HCT116 (cell line): ENCODE results near the gene CFD. TPM values are rescaled to one million over a fixed set of nuclear protein-coding genes. Genes with fewer than 3 reads are reported as not detected.

Experiments used
- ATAC-seq: fragments of 200-7000 bp; cut with Tn5 transposase; 2 replicates; pipeline ENCODE4 v1.9.1; 2020; ENCODE audit warnings: mild to moderate bottlenecking, moderate library complexity
- BruUV-seq: library from RNA; stranded (reverse); fragments of 400-500 nt; replicated peaks from 2 replicates; lab custom pipeline; 2021; lab: Mats Ljungman, UMichigan
- CTCF ChIA-PET: fragments of 300-600 bp; sonication (Branson Sonifier 250); formaldehyde crosslinking; loops from one replicate; lab custom pipeline; 2021; ENCODE audit warnings: antibody characterized with exemption; lab: Charles Lee
- POLR2A ChIA-PET: fragments of 300-600, 350-600 bp; sonication (Branson Sonifier 250); formaldehyde crosslinking; loops from one replicate; lab custom pipeline; 2021; ENCODE audit warnings: antibody characterized with exemption; lab: Charles Lee
- RAD21 ChIA-PET, 2 experiments: fragments of 300-600 bp; sonication (Branson Sonifier 250); formaldehyde crosslinking; loops; one replicate each; lab custom pipeline; 2023; ENCODE audit warnings: low total read pairs in 2 of 2; ENCODE audit not compliant: uncharacterized antibody in 2 of 2, unreplicated experiment in 2 of 2, low non-redundant PET in 1 of 2; lab: Charles Lee
- DNase-seq: peaks from one replicate; pipeline ENCODE4 v3.0.0-alpha.2; 2010; ENCODE audit warnings: low read depth, low spot score
- H2AFZ ChIP-seq: fragments of 200-600 bp; shearing (Covaris generic), sonication (generic); 2 replicates; pipeline ENCODE4 v1.6.1; 2017; ENCODE audit warnings: low read depth, mixed run types, mixed read lengths, antibody characterized with exemption, low read length; ENCODE audit not compliant: poor library complexity, severe bottlenecking
- H3K27ac ChIP-seq: 2 replicates; pipeline ENCODE4 v1.5.1; 2012; ENCODE audit warnings: low read depth, low read length
- H3K27me3 ChIP-seq: fragments of 200-600 bp; sonication (generic); 2 replicates; pipeline ENCODE4 v1.6.1; 2016; ENCODE audit warnings: mixed run types, low read length, mixed read lengths; ENCODE audit not compliant: insufficient read depth
- H3K36me3 ChIP-seq, 2 experiments: fragments of 200-500 bp in 1 of 2; fragments of 200-600 bp in 1 of 2; sonication (Bioruptor generic) in 1 of 2; sonication (generic) in 1 of 2; 2 replicates each; pipeline versions ENCODE4 v1.5.1 to v1.6.1; 2014 to 2016; ENCODE audit warnings: low read length in 2 of 2, inconsistent platforms in 1 of 2, mixed read lengths in 1 of 2, mixed run types in 1 of 2; ENCODE audit not compliant: insufficient read depth in 2 of 2, control insufficient read depth in 1 of 2
- H3K4me1 ChIP-seq, 2 experiments: fragments of 200-600 bp in 1 of 2; sonication (generic) in 1 of 2; 2 replicates each; pipeline versions ENCODE4 v1.5.1 to v1.6.1; 2012 to 2017; ENCODE audit warnings: low read length in 2 of 2, inconsistent platforms in 1 of 2, mild to moderate bottlenecking in 1 of 2, mixed read lengths in 1 of 2, mixed run types in 1 of 2, moderate library complexity in 1 of 2; ENCODE audit not compliant: insufficient read depth in 2 of 2, control insufficient read depth in 1 of 2
- H3K4me2 ChIP-seq: fragments of 200-600 bp; sonication (generic); 2 replicates; pipeline ENCODE4 v1.6.1; 2017; ENCODE audit warnings: mixed run types, low read length, mixed read lengths
- H3K4me3 ChIP-seq, 2 experiments: fragments of 200-600 bp in 1 of 2; sonication (generic) in 1 of 2; replicated peaks in 1 of 2; 2 replicates each; pipeline ENCODE4 v1.5.1; 2011 to 2016; ENCODE audit warnings: low read length in 2 of 2, control low read depth in 1 of 2, low read depth in 1 of 2, mild to moderate bottlenecking in 1 of 2, mixed read lengths in 1 of 2, mixed run types in 1 of 2
- H3K79me2 ChIP-seq: fragments of 200-600 bp; sonication (generic); 2 replicates; pipeline ENCODE4 v1.6.1; 2017; ENCODE audit warnings: mild to moderate bottlenecking, mixed run types, low read length, moderate library complexity, mixed read lengths; ENCODE audit not compliant: insufficient read depth
- H3K9ac ChIP-seq: fragments of 200-600 bp; sonication (generic); 2 replicates; pipeline ENCODE4 v1.6.1; 2016; ENCODE audit warnings: low read length, mixed read lengths
- H3K9me2 ChIP-seq: fragments of 200-600 bp; sonication (generic), shearing (Covaris generic); 2 replicates; pipeline ENCODE4 v1.6.1; 2017; ENCODE audit warnings: mixed run types, mild to moderate bottlenecking, moderate library complexity; ENCODE audit not compliant: insufficient read depth
- H3K9me3 ChIP-seq, 2 experiments: fragments of 200-500 bp in 1 of 2; fragments of 200-600 bp in 1 of 2; sonication (Bioruptor generic) in 1 of 2; sonication (generic) in 1 of 2; 2 replicates each; pipeline ENCODE4 v1.6.1; 2014 to 2017; ENCODE audit warnings: low read length in 2 of 2, mixed read lengths in 2 of 2, inconsistent platforms in 1 of 2, low read depth in 1 of 2, mild to moderate bottlenecking in 1 of 2, mixed run types in 1 of 2, moderate library complexity in 1 of 2; ENCODE audit not compliant: control insufficient read depth in 1 of 2, insufficient read depth in 1 of 2
- H4K20me1 ChIP-seq: fragments of 200-600 bp; sonication (generic), shearing (Covaris generic); 2 replicates; pipeline ENCODE4 v1.6.1; 2017; ENCODE audit warnings: mixed run types, mild to moderate bottlenecking, moderate library complexity; ENCODE audit not compliant: insufficient read depth
- CEBPB ChIP-seq: IDR thresholded peaks from 2 replicates; pipeline ENCODE4 v1.6.1; 2012; ENCODE audit warnings: low read depth
- EGR1 ChIP-seq: IDR thresholded peaks from 2 replicates; pipeline ENCODE4 v1.6.1; 2012; ENCODE audit warnings: low read depth
- ELF1 ChIP-seq: IDR thresholded peaks from 2 replicates; pipeline ENCODE4 v1.6.1; 2012; ENCODE audit warnings: low read depth, borderline replicate concordance
- JUND ChIP-seq: IDR thresholded peaks from 2 replicates; pipeline ENCODE4 v1.6.1; 2012
- SP1 ChIP-seq: IDR thresholded peaks from 2 replicates; pipeline ENCODE4 v1.6.1; 2012; ENCODE audit warnings: low read depth
- TCF7L2 ChIP-seq: IDR thresholded peaks from 2 replicates; pipeline ENCODE4 v1.7.0; 2011; ENCODE audit warnings: borderline replicate concordance, inconsistent platforms; ENCODE audit not compliant: insufficient read depth, insufficient read length; ENCODE audit errors: extremely low read depth
- YY1 ChIP-seq: IDR thresholded peaks from 2 replicates; pipeline ENCODE4 v1.6.1; 2011; ENCODE audit warnings: low read length, low read depth, moderate library complexity, mild to moderate bottlenecking; ENCODE audit not compliant: insufficient replicate concordance; ENCODE audit errors: extremely low read depth
- ZNF274 ChIP-seq: fragments of 200-500 bp; sonication (Bioruptor generic); IDR thresholded peaks from 2 replicates; pipeline ENCODE4 v1.6.1; 2014; ENCODE audit warnings: mild to moderate bottlenecking, low read depth, low read length, inconsistent platforms
- intact Hi-C: fragments of 100-400 bp; cut with micrococcal nuclease; formaldehyde crosslinking; loops from 2 replicates; pipeline ENCODE4 v1.10.0; 2022
- total RNA-seq: library from RNA; stranded (reverse); gene quantifications from one replicate; pipeline ENCODE4 v1.2.1, GENCODE V29; 2021; ENCODE audit not compliant: unreplicated experiment
- TF ChIP-seq, protein P1 (sequence below): IDR thresholded peaks from 2 replicates; pipeline ENCODE4 v1.6.1; 2012
- TF ChIP-seq, protein P2 (sequence below), 3 experiments: fragments of 200-600 bp in 1 of 3; sonication (generic) in 1 of 3; IDR thresholded peaks in 2 of 3; conservative IDR thresholded peaks in 1 of 3; 2 replicates each; pipeline ENCODE4 v1.5.1; 2012 to 2017; ENCODE audit warnings: low read depth in 2 of 3, low read length in 2 of 3, antibody characterized with exemption in 1 of 3, borderline replicate concordance in 1 of 3, control low read depth in 1 of 3, mild to moderate bottlenecking in 1 of 3, mixed read lengths in 1 of 3, mixed run types in 1 of 3, moderate library complexity in 1 of 3; ENCODE audit not compliant: insufficient read depth in 1 of 3
- TF ChIP-seq, protein P3 (sequence below): IDR thresholded peaks from 2 replicates; pipeline ENCODE4 v1.6.1; 2012
- TF ChIP-seq, protein P4 (sequence below): IDR thresholded peaks from 2 replicates; pipeline ENCODE4 v1.6.1; 2012; ENCODE audit warnings: low read depth

CFD gene
- total RNA-seq, 1 experiment from 2014 or later: 80.2 TPM

DNA sequence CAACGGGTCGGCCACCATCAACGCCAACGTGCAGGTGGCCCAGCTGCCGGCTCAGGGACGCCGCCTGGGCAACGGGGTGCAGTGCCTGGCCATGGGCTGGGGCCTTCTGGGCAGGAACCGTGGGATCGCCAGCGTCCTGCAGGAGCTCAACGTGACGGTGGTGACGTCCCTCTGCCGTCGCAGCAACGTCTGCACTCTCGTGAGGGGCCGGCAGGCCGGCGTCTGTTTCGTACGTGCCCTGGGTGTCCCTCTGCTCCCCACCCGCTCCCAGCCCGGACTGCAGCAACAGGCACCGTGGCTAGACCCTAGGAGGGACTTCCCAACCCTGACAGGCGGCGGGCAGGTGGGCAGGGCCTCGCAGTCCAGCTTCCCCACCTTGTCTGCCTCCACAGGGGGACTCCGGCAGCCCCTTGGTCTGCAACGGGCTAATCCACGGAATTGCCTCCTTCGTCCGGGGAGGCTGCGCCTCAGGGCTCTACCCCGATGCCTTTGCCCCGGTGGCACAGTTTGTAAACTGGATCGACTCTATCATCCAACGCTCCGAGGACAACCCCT, 3.8 kb upstream of the CFD start:
- CTCF ChIA-PET: interaction anchor here (0.6 to 1.7 kb wide), 3 partner anchors 26 to 126 kb away, joined by 3 to 9 read pairs (median 6); no protein-coding TSS in a partner anchor
- Histone ChIP-seq H3K9ac (no peak overlapping the region), H3K9me2 (no peaks in the 10 kb centered on the region), H3K36me3 (no peaks in the 10 kb centered on the region), H3K4me1 (peaks cover 15 to 21% of the 10 kb centered on the region in 2 experiments), H3K79me2 (no peaks in the 10 kb centered on the region), H3K4me3 (no peak overlapping the region), H3K27ac (no peak overlapping the region)
- DNase-seq (no peak), ATAC-seq (no peak)
- POLR2A ChIA-PET: no interaction called here
- RAD21 ChIA-PET: no interaction called here
- no TSS peak for BruUV-seq
- no peak for TF ChIP-seq TCF7L2
- no peak for TF ChIP-seq ELF1
- no peak for TF ChIP-seq YY1
- TF ChIP-seq EGR1: no peak
- TF ChIP-seq CEBPB: no peak
- TF ChIP-seq JUND: no peak
- TF ChIP-seq SP1: no peak
- TF ChIP-seq, protein P1, sequence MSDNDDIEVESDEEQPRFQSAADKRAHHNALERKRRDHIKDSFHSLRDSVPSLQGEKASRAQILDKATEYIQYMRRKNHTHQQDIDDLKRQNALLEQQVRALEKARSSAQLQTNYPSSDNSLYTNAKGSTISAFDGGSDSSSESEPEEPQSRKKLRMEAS: no peak
- TF ChIP-seq, protein P2, sequence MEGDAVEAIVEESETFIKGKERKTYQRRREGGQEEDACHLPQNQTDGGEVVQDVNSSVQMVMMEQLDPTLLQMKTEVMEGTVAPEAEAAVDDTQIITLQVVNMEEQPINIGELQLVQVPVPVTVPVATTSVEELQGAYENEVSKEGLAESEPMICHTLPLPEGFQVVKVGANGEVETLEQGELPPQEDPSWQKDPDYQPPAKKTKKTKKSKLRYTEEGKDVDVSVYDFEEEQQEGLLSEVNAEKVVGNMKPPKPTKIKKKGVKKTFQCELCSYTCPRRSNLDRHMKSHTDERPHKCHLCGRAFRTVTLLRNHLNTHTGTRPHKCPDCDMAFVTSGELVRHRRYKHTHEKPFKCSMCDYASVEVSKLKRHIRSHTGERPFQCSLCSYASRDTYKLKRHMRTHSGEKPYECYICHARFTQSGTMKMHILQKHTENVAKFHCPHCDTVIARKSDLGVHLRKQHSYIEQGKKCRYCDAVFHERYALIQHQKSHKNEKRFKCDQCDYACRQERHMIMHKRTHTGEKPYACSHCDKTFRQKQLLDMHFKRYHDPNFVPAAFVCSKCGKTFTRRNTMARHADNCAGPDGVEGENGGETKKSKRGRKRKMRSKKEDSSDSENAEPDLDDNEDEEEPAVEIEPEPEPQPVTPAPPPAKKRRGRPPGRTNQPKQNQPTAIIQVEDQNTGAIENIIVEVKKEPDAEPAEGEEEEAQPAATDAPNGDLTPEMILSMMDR (IDR thresholded peaks at IDR 0.05 in 2 of 3, conservative IDR thresholded peaks at IDR 0.05 in 1 of 3; ENCODE audit: borderline replicate concordance in 1 of 3, insufficient read depth in 1 of 3, low read depth in 2 of 3, low read length in 2 of 3): no peak
- no peak for TF ChIP-seq ZNF274
- TF ChIP-seq, protein P3, sequence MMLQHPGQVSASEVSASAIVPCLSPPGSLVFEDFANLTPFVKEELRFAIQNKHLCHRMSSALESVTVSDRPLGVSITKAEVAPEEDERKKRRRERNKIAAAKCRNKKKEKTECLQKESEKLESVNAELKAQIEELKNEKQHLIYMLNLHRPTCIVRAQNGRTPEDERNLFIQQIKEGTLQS: no peak
- TF ChIP-seq, protein P4, sequence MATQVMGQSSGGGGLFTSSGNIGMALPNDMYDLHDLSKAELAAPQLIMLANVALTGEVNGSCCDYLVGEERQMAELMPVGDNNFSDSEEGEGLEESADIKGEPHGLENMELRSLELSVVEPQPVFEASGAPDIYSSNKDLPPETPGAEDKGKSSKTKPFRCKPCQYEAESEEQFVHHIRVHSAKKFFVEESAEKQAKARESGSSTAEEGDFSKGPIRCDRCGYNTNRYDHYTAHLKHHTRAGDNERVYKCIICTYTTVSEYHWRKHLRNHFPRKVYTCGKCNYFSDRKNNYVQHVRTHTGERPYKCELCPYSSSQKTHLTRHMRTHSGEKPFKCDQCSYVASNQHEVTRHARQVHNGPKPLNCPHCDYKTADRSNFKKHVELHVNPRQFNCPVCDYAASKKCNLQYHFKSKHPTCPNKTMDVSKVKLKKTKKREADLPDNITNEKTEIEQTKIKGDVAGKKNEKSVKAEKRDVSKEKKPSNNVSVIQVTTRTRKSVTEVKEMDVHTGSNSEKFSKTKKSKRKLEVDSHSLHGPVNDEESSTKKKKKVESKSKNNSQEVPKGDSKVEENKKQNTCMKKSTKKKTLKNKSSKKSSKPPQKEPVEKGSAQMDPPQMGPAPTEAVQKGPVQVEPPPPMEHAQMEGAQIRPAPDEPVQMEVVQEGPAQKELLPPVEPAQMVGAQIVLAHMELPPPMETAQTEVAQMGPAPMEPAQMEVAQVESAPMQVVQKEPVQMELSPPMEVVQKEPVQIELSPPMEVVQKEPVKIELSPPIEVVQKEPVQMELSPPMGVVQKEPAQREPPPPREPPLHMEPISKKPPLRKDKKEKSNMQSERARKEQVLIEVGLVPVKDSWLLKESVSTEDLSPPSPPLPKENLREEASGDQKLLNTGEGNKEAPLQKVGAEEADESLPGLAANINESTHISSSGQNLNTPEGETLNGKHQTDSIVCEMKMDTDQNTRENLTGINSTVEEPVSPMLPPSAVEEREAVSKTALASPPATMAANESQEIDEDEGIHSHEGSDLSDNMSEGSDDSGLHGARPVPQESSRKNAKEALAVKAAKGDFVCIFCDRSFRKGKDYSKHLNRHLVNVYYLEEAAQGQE: no peak
- TF ChIP-seq, all 23 proteins: peak for 0
- Histone ChIP-seq H2AFZ (no peak overlapping the region), H3K4me2 (no peak overlapping the region), H3K9me3 (no peaks in the 10 kb centered on the region), H4K20me1 (no peaks in the 10 kb centered on the region), H3K27me3 (no peaks in the 10 kb centered on the region)
- intact Hi-C loops: loop anchor here (2.0 kb wide), 1 partner anchor 65 kb away; no protein-coding TSS in a partner anchor
